ENCODE data around the gene ERBB4. TPM values are rescaled to one million over a fixed set of nuclear protein-coding genes. Genes with fewer than 3 reads are reported as not detected.

The ERBB4 gene
- total RNA-seq, 4 donors from 2014 or later = 5.5 to 21.0 (median 18.3) TPM

- H3K27ac ChIP-seq = no peak overlapping the region
- H3K4me1 ChIP-seq = no peaks in the 10 kb centered on the region
- no peak for DNase-seq
- TF ChIP-seq POLR2A (IDR thresholded peaks at IDR 0.05) = no peak
- no peak for TF ChIP-seq CTCF (IDR thresholded peaks at IDR 0.05)
- no peak overlapping the region for H3K4me3 ChIP-seq (replicated peaks in 1 of 3)
- intact Hi-C loops (cut with DNase I) = no loop called here
- H3K27me3 ChIP-seq = no peaks in the 10 kb centered on the region
- H3K9me3 ChIP-seq = no peaks in the 10 kb centered on the region
- no peaks in the 10 kb centered on the region for H3K36me3 ChIP-seq
These were observed 1162.2 kb downstream of the ERBB4 start for GRCh38 chr2:211376410-211376809.

GRCh38 chr2:211373203-211373602 lies 1165.4 kb downstream of the ERBB4 start:
- 96% methylated on average over 2 of the region's 2 CpGs for WGBS, 2 donors
- no peak overlapping the region for H3K4me3 ChIP-seq (replicated peaks in 1 of 3)
- H3K9me3 ChIP-seq = no peaks in the 10 kb centered on the region
- no peaks in the 10 kb centered on the region for H3K4me1 ChIP-seq
- no peaks in the 10 kb centered on the region for H3K27me3 ChIP-seq
- H3K36me3 ChIP-seq = no peaks in the 10 kb centered on the region
- DNase-seq = no peak
- TF ChIP-seq POLR2A (IDR thresholded peaks at IDR 0.05) (no peak), CTCF (IDR thresholded peaks at IDR 0.05) (no peak)
- intact Hi-C loops (cut with DNase I) = no loop called here
- H3K27ac ChIP-seq = no peak overlapping the region

- 81 to 95% methylated on average over 2 of the region's 2 CpGs for WGBS, 2 donors
- no peaks in the 10 kb centered on the region for H3K27me3 ChIP-seq
- intact Hi-C loops (cut with DNase I) = no loop called here
- no peaks in the 10 kb centered on the region for H3K36me3 ChIP-seq
- no peaks in the 10 kb centered on the region for H3K4me1 ChIP-seq
- no peak for DNase-seq
- H3K9me3 ChIP-seq = no peaks in the 10 kb centered on the region
- no peak overlapping the region for H3K4me3 ChIP-seq (replicated peaks in 1 of 3)
- no peak for TF ChIP-seq CTCF (IDR thresholded peaks at IDR 0.05)
- no peak for TF ChIP-seq POLR2A (IDR thresholded peaks at IDR 0.05)
- H3K27ac ChIP-seq = no peak overlapping the region
These were observed 1167.1 kb downstream of the ERBB4 start for GRCh38 chr2:211371465-211371864.

- intact Hi-C loops (cut with DNase I) = no loop called here
- no peaks in the 10 kb centered on the region for H3K36me3 ChIP-seq
- no peaks in the 10 kb centered on the region for H3K27me3 ChIP-seq
- no peak overlapping the region for H3K4me3 ChIP-seq (replicated peaks in 1 of 3)
- H3K27ac ChIP-seq = no peak overlapping the region
- DNase-seq = no peak
- WGBS, 2 donors = 50 to 58% methylated on average over 1 of the region's 1 CpG
- no peaks in the 10 kb centered on the region for H3K9me3 ChIP-seq
- TF ChIP-seq POLR2A (IDR thresholded peaks at IDR 0.05) (no peak), CTCF (IDR thresholded peaks at IDR 0.05) (no peak)
- H3K4me1 ChIP-seq = no peaks in the 10 kb centered on the region
These were observed 1170.1 kb downstream of the ERBB4 start for GRCh38 chr2:211368467-211368866.

- 78 to 82% methylated on average over 4 of the region's 4 CpGs for WGBS, 2 donors
These were observed 1170.9 kb downstream of the ERBB4 start for GRCh38 chr2:211367711-211368110.

More at GRCh38 chr2:211367711-211368110, 1170.9 kb downstream of the ERBB4 start:
- Histone ChIP-seq H3K27me3 (no peaks in the 10 kb centered on the region), H3K4me1 (no peaks in the 10 kb centered on the region), H3K4me3 (replicated peaks in 1 of 3) (no peak overlapping the region), H3K9me3 (no peaks in the 10 kb centered on the region), H3K27ac (no peak overlapping the region), H3K36me3 (no peaks in the 10 kb centered on the region)
- no peak for DNase-seq
- intact Hi-C loops (cut with DNase I) = no loop called here
- TF ChIP-seq CTCF (IDR thresholded peaks at IDR 0.05) (no peak), POLR2A (IDR thresholded peaks at IDR 0.05) (no peak)
